Fibroblast of pulmonary artery (primary cell): ENCODE data around the gene EEF1AKMT3.
A peak's percentile ranks its signal among the peaks of the same experiment; 100 is the strongest.

Experiments
- DNase-seq: peaks from one replicate; pipeline ENCODE4 v3.0.0-alpha.2; 2010; ENCODE audit warnings: low read depth
- H3K4me3 ChIP-seq: replicated peaks from 2 replicates; pipeline ENCODE4 v1.5.1; 2011; ENCODE audit warnings: low read depth, mild to moderate bottlenecking, control low read depth, low read length, moderate library complexity
- TF ChIP-seq, protein P1 (sequence below): IDR thresholded peaks from 2 replicates; pipeline ENCODE4 v1.5.1; 2011; ENCODE audit warnings: mild to moderate bottlenecking, control low read depth, low read length, inconsistent platforms; ENCODE audit errors: missing control alignments

Gene EEF1AKMT3

DNA sequence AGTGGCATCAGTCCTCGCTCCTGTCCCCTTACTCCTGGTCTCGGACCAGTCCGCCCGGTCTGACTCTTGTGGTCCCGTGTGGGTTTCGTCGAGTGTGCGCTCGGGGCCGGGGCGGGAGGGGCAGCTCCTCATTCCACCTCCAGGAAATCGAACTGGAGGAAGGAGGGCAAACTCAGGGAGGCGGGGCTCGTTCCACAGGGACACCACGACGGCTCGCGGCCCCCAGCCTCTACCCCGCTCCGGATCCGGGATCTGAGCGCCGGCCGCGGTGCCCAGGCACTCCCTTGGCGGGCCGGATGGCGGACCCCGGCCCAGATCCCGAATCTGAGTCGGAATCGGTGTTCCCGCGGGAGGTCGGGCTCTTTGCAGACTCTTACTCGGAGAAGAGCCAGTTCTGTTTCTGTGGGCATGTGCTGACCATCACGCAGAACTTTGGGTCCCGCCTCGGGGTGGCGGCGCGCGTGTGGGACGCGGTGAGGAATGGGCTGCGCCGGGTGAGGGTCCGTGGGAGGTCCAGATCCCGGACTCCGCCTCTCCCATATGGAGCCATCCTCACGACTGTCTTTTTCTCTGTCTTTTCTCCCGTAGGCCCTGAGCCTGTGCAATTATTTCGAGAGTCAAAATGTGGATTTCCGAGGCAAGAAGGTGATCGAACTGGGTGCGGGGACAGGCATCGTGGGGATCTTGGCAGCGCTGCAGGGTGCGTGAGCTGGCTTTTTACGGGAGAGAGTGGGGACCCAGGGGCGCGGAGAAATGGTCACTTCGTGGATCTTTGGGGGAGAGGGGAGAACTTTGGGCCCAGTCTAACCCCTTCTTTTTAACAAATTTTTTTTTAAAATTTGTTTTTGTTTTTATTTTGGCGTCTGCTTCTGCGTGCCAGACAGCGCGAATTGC lies at the start of gene EEF1AKMT3:
EEF1AKMT3 (plus strand) TSS at position 186 of the 894 bp plus-strand sequence; CDS start at position 297, 111 bp downstream.
- TF ChIP-seq, protein P1, sequence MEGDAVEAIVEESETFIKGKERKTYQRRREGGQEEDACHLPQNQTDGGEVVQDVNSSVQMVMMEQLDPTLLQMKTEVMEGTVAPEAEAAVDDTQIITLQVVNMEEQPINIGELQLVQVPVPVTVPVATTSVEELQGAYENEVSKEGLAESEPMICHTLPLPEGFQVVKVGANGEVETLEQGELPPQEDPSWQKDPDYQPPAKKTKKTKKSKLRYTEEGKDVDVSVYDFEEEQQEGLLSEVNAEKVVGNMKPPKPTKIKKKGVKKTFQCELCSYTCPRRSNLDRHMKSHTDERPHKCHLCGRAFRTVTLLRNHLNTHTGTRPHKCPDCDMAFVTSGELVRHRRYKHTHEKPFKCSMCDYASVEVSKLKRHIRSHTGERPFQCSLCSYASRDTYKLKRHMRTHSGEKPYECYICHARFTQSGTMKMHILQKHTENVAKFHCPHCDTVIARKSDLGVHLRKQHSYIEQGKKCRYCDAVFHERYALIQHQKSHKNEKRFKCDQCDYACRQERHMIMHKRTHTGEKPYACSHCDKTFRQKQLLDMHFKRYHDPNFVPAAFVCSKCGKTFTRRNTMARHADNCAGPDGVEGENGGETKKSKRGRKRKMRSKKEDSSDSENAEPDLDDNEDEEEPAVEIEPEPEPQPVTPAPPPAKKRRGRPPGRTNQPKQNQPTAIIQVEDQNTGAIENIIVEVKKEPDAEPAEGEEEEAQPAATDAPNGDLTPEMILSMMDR: no peak
- peak; percentile 40 for DNase-seq
- peak within 1 kb of the TSS; percentile 91 for H3K4me3 ChIP-seq

DNA sequence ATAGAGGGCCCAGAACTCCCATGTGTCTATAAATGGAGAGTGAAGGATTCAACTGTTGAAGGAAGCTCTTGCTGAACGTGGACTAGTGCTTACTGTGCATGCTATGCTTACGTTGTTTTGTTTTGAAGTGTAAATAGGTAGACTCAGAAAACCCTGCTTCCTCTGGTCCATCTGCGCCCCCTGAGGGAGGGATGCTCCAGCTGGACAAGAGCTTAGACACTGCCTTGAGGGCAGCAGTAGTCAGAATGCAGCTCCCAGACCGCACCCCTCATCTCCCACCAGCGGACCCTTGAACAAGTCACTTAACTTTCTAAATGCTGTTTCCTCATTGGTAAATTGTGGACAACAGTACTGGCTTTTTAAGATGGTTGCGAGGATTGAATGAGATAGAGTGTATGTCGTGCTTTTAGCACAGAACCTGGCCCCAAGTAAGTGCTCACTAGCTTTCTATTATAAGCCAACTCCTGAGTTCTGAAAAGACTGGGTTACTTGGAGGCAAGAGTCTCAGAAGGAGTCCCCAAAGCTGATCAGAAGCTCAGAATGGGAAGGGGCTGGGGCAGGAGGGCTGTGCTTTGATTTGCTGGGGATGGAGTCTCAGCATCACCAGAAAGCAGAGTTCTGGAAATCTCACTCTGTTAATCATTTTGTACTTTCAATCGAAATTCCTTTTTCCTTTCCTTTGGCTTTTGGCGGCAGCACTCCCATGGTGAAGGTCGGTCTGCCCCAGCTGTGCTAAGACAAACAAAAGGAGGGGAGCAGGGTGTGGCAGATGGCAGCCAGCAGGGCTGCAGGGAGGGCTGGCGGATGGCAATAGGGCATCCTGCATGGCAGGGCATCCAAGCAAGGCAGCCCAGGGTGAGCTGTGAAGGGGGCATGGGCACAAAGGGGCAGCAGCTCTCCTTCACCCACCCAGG lies 49.4 kb upstream of the EEF1AKMT3 start:
- no peak overlapping the region for H3K4me3 ChIP-seq
- TF ChIP-seq, protein P1: no peak
- DNase-seq: no peak

GRCh38 chr12:57723630-57723962 lies 48.8 kb upstream of the EEF1AKMT3 start:
- no peak for DNase-seq
- TF ChIP-seq, protein P1: no peak

DNA sequence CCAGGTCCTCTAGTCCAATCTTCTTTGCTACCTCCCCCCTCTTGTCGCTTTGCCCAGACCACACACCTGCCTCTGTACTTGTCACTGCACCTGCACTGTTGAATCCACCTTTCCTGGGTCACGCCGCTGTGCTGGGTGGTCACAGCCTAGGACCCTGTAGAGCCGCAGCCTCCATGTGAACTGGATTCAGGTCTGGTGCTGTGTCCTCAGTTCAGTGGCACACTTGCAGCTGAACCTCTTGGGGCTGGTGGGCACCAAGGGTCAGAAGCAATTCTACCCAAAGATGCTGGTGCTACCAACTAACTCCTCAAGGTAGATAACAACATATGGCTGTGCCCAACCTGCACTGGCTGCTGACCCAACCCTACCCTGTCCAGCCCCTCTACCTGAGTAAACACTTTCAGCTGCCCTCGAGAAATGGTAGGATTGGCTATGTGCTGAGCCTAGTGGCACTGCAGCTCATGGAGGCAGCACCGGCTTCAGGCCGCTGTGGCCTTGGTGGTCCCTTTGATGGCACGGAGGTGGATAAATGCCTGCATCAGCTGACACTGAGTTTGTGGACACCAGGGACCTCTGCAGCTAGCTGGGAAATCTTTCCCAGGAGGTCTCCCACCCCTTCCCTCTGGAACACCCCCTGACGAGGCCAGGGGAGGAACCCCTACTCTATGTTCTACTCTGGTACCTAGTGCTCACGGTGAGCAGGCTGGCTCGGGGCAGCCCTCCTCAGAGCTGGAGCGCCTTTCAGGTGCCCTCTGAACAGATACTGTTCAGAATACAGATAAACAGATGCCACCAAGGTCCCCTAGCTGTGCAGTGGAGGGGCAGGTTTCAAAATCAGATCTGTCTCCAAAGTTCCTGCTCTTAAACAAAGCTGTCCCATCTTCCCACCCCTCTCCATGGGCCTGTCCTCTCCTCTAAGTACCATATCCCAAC lies 48.1 kb upstream of the EEF1AKMT3 start:
- H3K4me3 ChIP-seq: no peak overlapping the region
- TF ChIP-seq, protein P1: no peak
- no peak for DNase-seq

More at GRCh38 chr12:57723630-57723962, 48.8 kb upstream of the EEF1AKMT3 start:
- no peak overlapping the region for H3K4me3 ChIP-seq

DNA sequence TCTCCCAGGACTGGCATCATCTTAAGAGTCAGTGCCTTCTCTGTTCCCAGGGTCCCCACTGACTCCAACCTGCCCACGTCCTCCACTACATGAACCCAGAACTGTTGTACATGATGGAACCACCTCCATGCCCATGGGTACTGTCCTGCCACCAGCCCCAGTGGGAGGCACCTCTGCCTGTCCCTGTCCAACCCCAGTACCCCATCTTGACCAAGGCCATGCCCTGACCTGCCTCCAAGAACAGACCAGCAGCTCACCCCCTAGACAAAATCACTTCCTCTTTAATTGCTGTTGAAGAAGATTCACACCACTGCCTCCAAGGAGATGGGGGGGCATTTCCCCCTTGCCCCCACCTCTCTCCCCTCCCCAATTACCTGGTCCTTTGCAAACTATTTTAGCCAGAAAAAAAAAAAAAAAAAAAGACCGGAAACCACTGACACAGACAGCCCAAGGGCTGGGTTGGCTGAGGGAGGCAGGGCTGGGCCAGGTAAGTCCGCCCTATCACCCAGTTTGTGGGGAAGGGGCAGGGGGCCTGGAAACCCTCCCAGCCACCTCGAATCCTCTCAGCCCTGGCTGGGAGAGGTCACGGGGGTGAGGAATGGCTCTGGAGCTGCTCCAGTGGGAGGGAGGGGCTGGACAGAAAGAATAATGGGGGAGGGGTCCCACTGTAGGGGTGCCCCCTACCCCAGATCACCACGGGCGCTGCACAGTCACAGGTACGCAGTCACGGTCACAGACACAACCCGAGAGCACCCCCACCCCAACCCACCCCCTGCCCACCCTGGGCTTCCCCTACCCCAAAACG lies 47.3 kb upstream of the EEF1AKMT3 start:
- H3K4me3 ChIP-seq: no peak overlapping the region
- no peak for DNase-seq
- TF ChIP-seq, protein P1: no peak
